Keratinocyte (primary cell): ENCODE measurements around the gene MED8. TPM values are rescaled to one million over a fixed set of nuclear protein-coding genes. Genes with fewer than 3 reads are reported as not detected.

Experiments
- DNase-seq: peaks from one replicate; pipeline ENCODE4 v3.0.0-alpha.2; 2011; ENCODE audit warnings: low read depth, missing footprints, low spot score
- FAIRE-seq: peaks from 2 replicates; lab custom pipeline; 2011; peaks lifted over from hg19 to GRCh38; lab: Jason Lieb, UNC
- H2AFZ ChIP-seq: 2 replicates; pipeline ENCODE4 v1.6.0; 2012; ENCODE audit warnings: low read length, control low read depth, inconsistent platforms; ENCODE audit not compliant: control insufficient read depth
- H3K27ac ChIP-seq: 2 replicates; pipeline ENCODE4 v1.5.1; 2011; ENCODE audit warnings: low read length; ENCODE audit not compliant: control insufficient read depth, insufficient read depth
- H3K27me3 ChIP-seq: 3 replicates; pipeline ENCODE4 v1.6.0; 2011; ENCODE audit warnings: low read length; ENCODE audit not compliant: control insufficient read depth, insufficient read depth; ENCODE audit errors: extremely low read depth
- H3K36me3 ChIP-seq, 2 experiments: 2 replicates in 1 of 2; 3 replicates in 1 of 2; pipeline ENCODE4 v1.5.1; 2011; ENCODE audit warnings: low read length in 2 of 2, mild to moderate bottlenecking in 1 of 2; ENCODE audit not compliant: control insufficient read depth in 2 of 2, insufficient read depth in 2 of 2; ENCODE audit errors: extremely low read depth in 1 of 2
- H3K4me1 ChIP-seq: 3 replicates; pipeline ENCODE4 v1.5.1; 2011; ENCODE audit warnings: low read length; ENCODE audit not compliant: control insufficient read depth, insufficient read depth; ENCODE audit errors: extremely low read depth
- H3K4me2 ChIP-seq: 3 replicates; pipeline ENCODE4 v1.6.0; 2011; ENCODE audit warnings: low read depth, low read length; ENCODE audit not compliant: control insufficient read depth, insufficient read depth; ENCODE audit errors: extremely low read depth
- H3K4me3 ChIP-seq, 3 experiments: fragments of 200-600 bp in 1 of 3; sonication (generic) in 1 of 3; 2 replicates in 2 of 3; 3 replicates in 1 of 3; pipeline ENCODE4 v1.5.1; 2011 to 2016; ENCODE audit warnings: low read length in 3 of 3, mild to moderate bottlenecking in 3 of 3, control low read depth in 2 of 3, inconsistent platforms in 1 of 3, low read depth in 1 of 3, mixed read lengths in 1 of 3, mixed run types in 1 of 3, moderate library complexity in 1 of 3; ENCODE audit not compliant: control insufficient read depth in 2 of 3, insufficient read depth in 2 of 3; ENCODE audit errors: extremely low read depth in 1 of 3
- H3K79me2 ChIP-seq: 2 replicates; pipeline ENCODE4 v1.6.0; 2012; ENCODE audit warnings: low read length; ENCODE audit not compliant: control insufficient read depth, insufficient read depth
- H3K9ac ChIP-seq: 3 replicates; pipeline ENCODE4 v1.6.0; 2011; ENCODE audit warnings: low read length; ENCODE audit not compliant: control insufficient read depth, insufficient read depth; ENCODE audit errors: extremely low read depth
- H3K9me1 ChIP-seq: 3 replicates; pipeline ENCODE4 v1.6.0; 2011; ENCODE audit warnings: low read length; ENCODE audit not compliant: control insufficient read depth, insufficient read depth; ENCODE audit errors: extremely low read depth
- H3K9me3 ChIP-seq: 2 replicates; pipeline ENCODE4 v1.5.1; 2012; ENCODE audit warnings: low read depth, low read length; ENCODE audit not compliant: control insufficient read depth
- H4K20me1 ChIP-seq: 3 replicates; pipeline ENCODE4 v1.6.0; 2011; ENCODE audit warnings: low read length; ENCODE audit not compliant: control insufficient read depth, insufficient read depth; ENCODE audit errors: extremely low read depth
- EZH2 ChIP-seq: IDR thresholded peaks from one replicate; pipeline ENCODE4 v1.6.1; 2012; ENCODE audit warnings: inconsistent platforms, mild to moderate bottlenecking, low read length, moderate library complexity
- dilution Hi-C: fragments of 300-500 bp; cut with MboI; formaldehyde crosslinking; loops from one replicate; pipeline ENCODE4 v1.7.0; 2020; ENCODE audit warnings: low sequenced_read_pairs; ENCODE audit not compliant: extremely low pct_ligation_motif_present
- polyA plus RNA-seq, 5 experiments: library from polyadenylated mRNA; depleted of rRNA in 3 of 5; stranded (reverse) in 3 of 5; stranded (forward) in 1 of 5; unstranded in 1 of 5; fragments of >200 nt; gene quantifications; 1 replicate in 1 of 5; 2 replicates in 3 of 5; 3 replicates in 1 of 5; pipeline versions ENCODE4 v1.2.1 to v1.2.3, GENCODE V29; 2011 to 2012; ENCODE audit warnings: missing spikeins in 2 of 5, low read depth in 1 of 5, low replicate concordance in 1 of 5
- TF ChIP-seq, protein P1 (sequence below), 3 experiments: IDR thresholded peaks in 1 of 3; conservative IDR thresholded peaks in 1 of 3; optimal IDR thresholded peaks in 1 of 3; 2 replicates in 2 of 3; 3 replicates in 1 of 3; pipeline versions ENCODE3 to v1.5.1; 2011; ENCODE audit warnings: low read length in 3 of 3, mild to moderate bottlenecking in 3 of 3, moderate library complexity in 2 of 3, control low read depth in 1 of 3, inconsistent platforms in 1 of 3; ENCODE audit not compliant: insufficient read depth in 2 of 3; ENCODE audit errors: extremely low read depth in 1 of 3

The MED8 gene
- polyA plus RNA-seq, 1 donor (not counting 4 experiments of a cell fraction or from before 2014, with no cell fraction given): 14.3 TPM

DNA sequence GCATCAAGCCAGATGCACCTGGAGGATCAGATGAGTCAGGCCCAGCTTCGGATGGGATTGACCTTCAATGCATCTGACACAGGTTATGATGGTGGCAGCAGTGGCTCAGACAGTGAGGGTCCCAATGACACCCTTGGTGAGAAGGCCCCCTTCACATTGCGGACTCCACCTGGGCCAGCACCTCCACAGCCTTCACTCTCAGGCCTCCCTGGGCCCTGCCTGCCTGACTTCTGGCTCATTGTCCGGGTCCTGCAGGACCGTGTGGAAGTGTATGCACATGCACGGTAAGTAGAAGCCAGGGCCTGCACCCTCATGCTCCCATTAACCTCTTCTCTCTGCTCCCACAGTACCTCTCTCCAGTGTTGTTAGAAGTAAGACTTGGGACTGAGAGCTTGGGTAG is 43.3 kb upstream of the MED8 start:
- no peaks in the 10 kb centered on the region for H3K27me3 ChIP-seq
- H4K20me1 ChIP-seq: peaks cover 2% of the 10 kb centered on the region
- no peak overlapping the region for H3K4me2 ChIP-seq
- FAIRE-seq: no peak
- peaks cover 49 to 56% of the 10 kb centered on the region in 2 experiments for H3K36me3 ChIP-seq
- H3K9ac ChIP-seq: no peak overlapping the region
- H3K9me1 ChIP-seq: no peaks in the 10 kb centered on the region
- DNase-seq: no peak
- H3K79me2 ChIP-seq: no peaks in the 10 kb centered on the region
- TF ChIP-seq, protein P1, sequence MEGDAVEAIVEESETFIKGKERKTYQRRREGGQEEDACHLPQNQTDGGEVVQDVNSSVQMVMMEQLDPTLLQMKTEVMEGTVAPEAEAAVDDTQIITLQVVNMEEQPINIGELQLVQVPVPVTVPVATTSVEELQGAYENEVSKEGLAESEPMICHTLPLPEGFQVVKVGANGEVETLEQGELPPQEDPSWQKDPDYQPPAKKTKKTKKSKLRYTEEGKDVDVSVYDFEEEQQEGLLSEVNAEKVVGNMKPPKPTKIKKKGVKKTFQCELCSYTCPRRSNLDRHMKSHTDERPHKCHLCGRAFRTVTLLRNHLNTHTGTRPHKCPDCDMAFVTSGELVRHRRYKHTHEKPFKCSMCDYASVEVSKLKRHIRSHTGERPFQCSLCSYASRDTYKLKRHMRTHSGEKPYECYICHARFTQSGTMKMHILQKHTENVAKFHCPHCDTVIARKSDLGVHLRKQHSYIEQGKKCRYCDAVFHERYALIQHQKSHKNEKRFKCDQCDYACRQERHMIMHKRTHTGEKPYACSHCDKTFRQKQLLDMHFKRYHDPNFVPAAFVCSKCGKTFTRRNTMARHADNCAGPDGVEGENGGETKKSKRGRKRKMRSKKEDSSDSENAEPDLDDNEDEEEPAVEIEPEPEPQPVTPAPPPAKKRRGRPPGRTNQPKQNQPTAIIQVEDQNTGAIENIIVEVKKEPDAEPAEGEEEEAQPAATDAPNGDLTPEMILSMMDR (optimal IDR thresholded peaks at IDR 0.05 in 1 of 3, IDR thresholded peaks at IDR 0.05 in 1 of 3, conservative IDR thresholded peaks at IDR 0.05 in 1 of 3; ENCODE audit: extremely low read depth in 1 of 3, insufficient read depth in 2 of 3, low read length in 3 of 3): no peak
- no peak for TF ChIP-seq EZH2
- no peak overlapping the region for H2AFZ ChIP-seq
- H3K4me3 ChIP-seq: no peak overlapping the region
- H3K27ac ChIP-seq: no peak overlapping the region
- no peaks in the 10 kb centered on the region for H3K9me3 ChIP-seq
- H3K4me1 ChIP-seq: no peaks in the 10 kb centered on the region
- dilution Hi-C loops: no loop called here

DNA sequence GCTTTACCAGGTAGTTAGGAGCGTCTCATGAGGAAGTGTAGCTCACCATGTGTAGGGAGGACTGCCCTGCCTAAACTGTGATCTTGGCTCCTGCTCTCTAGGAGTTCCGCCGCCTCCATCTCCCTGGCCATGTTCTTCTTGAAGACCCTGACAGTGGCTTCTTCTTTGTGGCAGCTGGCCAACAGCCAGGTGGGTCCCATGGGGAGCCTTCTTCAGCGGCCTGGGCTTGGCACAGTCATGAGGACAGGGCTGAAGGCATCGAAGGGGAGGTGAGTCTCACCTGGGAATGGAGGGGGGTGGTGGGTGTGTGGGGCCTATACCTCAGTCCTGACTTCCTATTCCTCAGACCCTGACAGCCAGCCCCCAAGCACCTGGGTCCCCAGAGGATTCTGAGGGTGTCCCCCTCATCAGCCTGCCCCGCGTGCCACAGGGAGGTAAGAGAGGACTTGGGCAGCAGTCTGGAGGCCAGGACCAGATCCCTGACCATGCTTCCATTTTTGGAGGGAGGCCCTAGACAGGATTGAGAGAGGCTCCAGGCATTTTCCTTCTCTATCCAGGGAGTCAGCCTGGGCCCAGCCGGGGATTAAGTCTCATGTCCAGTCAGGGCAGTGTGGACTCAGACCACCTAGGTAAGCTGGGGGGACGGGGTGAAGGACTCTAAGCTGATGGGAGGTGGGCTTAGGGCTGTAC is 42.7 kb upstream of the MED8 start:
- no peak overlapping the region for H3K4me3 ChIP-seq
- no peak overlapping the region for H3K4me2 ChIP-seq
- H3K36me3 ChIP-seq: peaks cover 54 to 59% of the 10 kb centered on the region in 2 experiments
- no peak overlapping the region for H3K9ac ChIP-seq
- H3K9me3 ChIP-seq: no peaks in the 10 kb centered on the region
- no peaks in the 10 kb centered on the region for H3K4me1 ChIP-seq
- DNase-seq (no peak), FAIRE-seq (no peak)
- H3K9me1 ChIP-seq: no peaks in the 10 kb centered on the region
- H3K27me3 ChIP-seq: no peaks in the 10 kb centered on the region
- no peak for TF ChIP-seq EZH2
- TF ChIP-seq, protein P1 (optimal IDR thresholded peaks at IDR 0.05 in 1 of 3, IDR thresholded peaks at IDR 0.05 in 1 of 3, conservative IDR thresholded peaks at IDR 0.05 in 1 of 3; ENCODE audit: extremely low read depth in 1 of 3, insufficient read depth in 2 of 3, low read length in 3 of 3): no peak
- no peak overlapping the region for H3K27ac ChIP-seq
- dilution Hi-C loops: no loop called here
- peaks cover 2% of the 10 kb centered on the region for H4K20me1 ChIP-seq
- no peak overlapping the region for H2AFZ ChIP-seq
- H3K79me2 ChIP-seq: no peaks in the 10 kb centered on the region
